Astrocyte (in vitro differentiated cells and primary cell): ENCODE measurements around the gene CRYGN. TPM values are rescaled to one million over a fixed set of nuclear protein-coding genes. Genes with fewer than 3 reads are reported as not detected.

Experiments used
- DNase-seq: peaks from one replicate; pipeline ENCODE4 v3.0.0-alpha.2; 2010; ENCODE audit warnings: low read depth
- FAIRE-seq: peaks from 2 replicates; lab custom pipeline; 2011; peaks lifted over from hg19 to GRCh38; lab: Jason Lieb, UNC
- H2AFZ ChIP-seq: 2 replicates; pipeline ENCODE4 v1.6.0; 2012; ENCODE audit warnings: low read depth, low read length, inconsistent platforms
- H3K27ac ChIP-seq: 2 replicates; pipeline ENCODE4 v1.5.1; 2011; ENCODE audit warnings: low read depth, low read length, inconsistent platforms
- H3K27me3 ChIP-seq: 2 replicates; pipeline ENCODE4 v1.6.0; 2011; ENCODE audit warnings: low read length, inconsistent platforms; ENCODE audit not compliant: insufficient read depth
- H3K36me3 ChIP-seq: 2 replicates; pipeline ENCODE4 v1.5.1; 2011; ENCODE audit warnings: low read length, inconsistent platforms; ENCODE audit not compliant: insufficient read depth
- H3K4me1 ChIP-seq: 2 replicates; pipeline ENCODE4 v1.5.1; 2011; ENCODE audit warnings: low read length, inconsistent platforms; ENCODE audit not compliant: insufficient read depth
- H3K4me2 ChIP-seq: 2 replicates; pipeline ENCODE4 v1.6.0; 2012; ENCODE audit warnings: low read length, inconsistent platforms
- H3K4me3 ChIP-seq: 2 replicates; pipeline ENCODE4 v1.5.1; 2011; ENCODE audit warnings: low read depth, mild to moderate bottlenecking, low read length, inconsistent platforms; ENCODE audit not compliant: insufficient read depth
- H3K79me2 ChIP-seq: 2 replicates; pipeline ENCODE4 v1.6.0; 2012; ENCODE audit warnings: mild to moderate bottlenecking, low read length, inconsistent platforms; ENCODE audit not compliant: insufficient read depth
- H3K9ac ChIP-seq: 2 replicates; pipeline ENCODE4 v1.6.0; 2012; ENCODE audit warnings: mild to moderate bottlenecking, low read length, inconsistent platforms
- H3K9me3 ChIP-seq: 2 replicates; pipeline ENCODE4 v1.5.1; 2012; ENCODE audit warnings: low read depth, mild to moderate bottlenecking, low read length, inconsistent platforms; ENCODE audit not compliant: insufficient read depth
- H4K20me1 ChIP-seq: 2 replicates; pipeline ENCODE4 v1.6.0; 2012; ENCODE audit warnings: low read length, inconsistent platforms; ENCODE audit not compliant: insufficient read depth
- H3K27ac Mint-ChIP-seq: one replicate; pipeline ENCODE4 v1.8.0; 2021; ENCODE audit warnings: mild to moderate bottlenecking, mixed read lengths; ENCODE audit not compliant: unreplicated experiment
- H3K27me3 Mint-ChIP-seq: one replicate; pipeline ENCODE4 v1.8.0; 2021; ENCODE audit warnings: low read depth, mixed read lengths; ENCODE audit not compliant: unreplicated experiment
- H3K36me3 Mint-ChIP-seq: one replicate; pipeline ENCODE4 v1.8.0; 2021; ENCODE audit warnings: low read depth, mixed read lengths; ENCODE audit not compliant: unreplicated experiment
- H3K4me1 Mint-ChIP-seq: one replicate; pipeline ENCODE4 v1.8.0; 2021; ENCODE audit warnings: low read depth, mixed read lengths; ENCODE audit not compliant: unreplicated experiment
- H3K4me3 Mint-ChIP-seq: one replicate; pipeline ENCODE4 v1.8.0; 2021; ENCODE audit warnings: mild to moderate bottlenecking, moderate library complexity, mixed read lengths; ENCODE audit not compliant: unreplicated experiment
- H3K9me3 Mint-ChIP-seq: one replicate; pipeline ENCODE4 v1.8.0; 2021; ENCODE audit warnings: mild to moderate bottlenecking, mixed read lengths; ENCODE audit not compliant: unreplicated experiment
- EZH2 ChIP-seq: IDR thresholded peaks from 2 replicates; pipeline ENCODE4 v1.6.1; 2012; ENCODE audit warnings: mild to moderate bottlenecking, low read length, inconsistent platforms; ENCODE audit not compliant: insufficient read depth
- total RNA-seq: library from RNA; stranded (reverse); gene quantifications from 2 replicates; pipeline ENCODE4 v1.2.1, GENCODE V29; 2021
- TF ChIP-seq, protein P1 (sequence below): IDR thresholded peaks from 2 replicates; pipeline ENCODE4 v1.5.1; 2011; ENCODE audit warnings: low read depth, mild to moderate bottlenecking, inconsistent platforms, low read length, moderate library complexity; ENCODE audit not compliant: insufficient read depth

The CRYGN gene
- total RNA-seq, 1 donor from 2014 or later = not detected

DNA sequence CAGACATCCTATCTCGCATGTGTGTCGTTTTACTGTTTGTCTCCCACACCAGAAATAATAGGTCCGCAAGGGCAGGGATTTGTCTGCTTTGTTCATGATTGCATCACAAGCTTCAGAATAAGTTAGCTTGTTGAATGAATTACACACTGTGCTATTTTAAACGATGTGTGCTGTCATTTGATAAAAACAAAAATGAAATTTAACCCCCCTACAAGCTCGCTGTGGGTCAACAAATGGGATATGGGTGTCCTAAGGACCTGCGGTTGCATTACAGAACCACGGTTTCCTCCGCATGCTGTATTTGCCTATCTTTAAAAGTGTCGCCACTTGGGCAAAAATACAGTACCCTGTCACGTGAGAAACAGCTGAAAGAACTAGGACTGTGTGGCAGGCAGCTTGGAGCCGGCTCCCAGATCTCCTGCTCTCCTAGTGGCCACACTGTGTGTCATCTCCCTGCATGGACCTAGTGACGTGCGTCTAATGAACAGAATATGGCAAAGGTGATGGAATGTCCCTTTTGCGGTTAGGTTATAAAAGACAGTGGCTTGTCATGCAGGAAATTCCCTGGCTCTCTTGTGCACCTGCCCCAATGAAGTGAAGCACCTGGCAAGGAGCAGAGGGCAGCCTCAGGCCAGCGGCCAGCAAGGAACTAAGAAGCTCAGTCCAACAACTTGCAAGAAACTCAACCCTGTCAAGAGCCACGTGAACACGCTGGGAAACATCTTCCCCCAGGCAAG lies 32.9 kb upstream of the CRYGN start:
- Histone ChIP-seq H3K36me3 (peaks cover 31% of the 10 kb centered on the region), H3K4me1 (peaks cover 16% of the 10 kb centered on the region), H4K20me1 (peaks cover 52% of the 10 kb centered on the region), H3K4me2 (peak overlapping the region; percentile 2), H3K79me2 (peaks cover 60% of the 10 kb centered on the region), H3K27me3 (no peaks in the 10 kb centered on the region), H3K9me3 (no peaks in the 10 kb centered on the region), H3K27ac (no peak overlapping the region), H3K9ac (peak overlapping the region; percentile 22), H2AFZ (no peak overlapping the region), H3K4me3 (no peak overlapping the region)
- Mint-ChIP-seq H3K4me1 (peaks cover 6% of the 10 kb centered on the region), H3K4me3 (no peak overlapping the region), H3K27me3 (no peaks in the 10 kb centered on the region), H3K36me3 (peaks cover 35% of the 10 kb centered on the region), H3K27ac (no peak overlapping the region), H3K9me3 (no peaks in the 10 kb centered on the region)
- FAIRE-seq (no peak), DNase-seq (peak; percentile 31)
- no peak for TF ChIP-seq EZH2
- TF ChIP-seq, protein P1, sequence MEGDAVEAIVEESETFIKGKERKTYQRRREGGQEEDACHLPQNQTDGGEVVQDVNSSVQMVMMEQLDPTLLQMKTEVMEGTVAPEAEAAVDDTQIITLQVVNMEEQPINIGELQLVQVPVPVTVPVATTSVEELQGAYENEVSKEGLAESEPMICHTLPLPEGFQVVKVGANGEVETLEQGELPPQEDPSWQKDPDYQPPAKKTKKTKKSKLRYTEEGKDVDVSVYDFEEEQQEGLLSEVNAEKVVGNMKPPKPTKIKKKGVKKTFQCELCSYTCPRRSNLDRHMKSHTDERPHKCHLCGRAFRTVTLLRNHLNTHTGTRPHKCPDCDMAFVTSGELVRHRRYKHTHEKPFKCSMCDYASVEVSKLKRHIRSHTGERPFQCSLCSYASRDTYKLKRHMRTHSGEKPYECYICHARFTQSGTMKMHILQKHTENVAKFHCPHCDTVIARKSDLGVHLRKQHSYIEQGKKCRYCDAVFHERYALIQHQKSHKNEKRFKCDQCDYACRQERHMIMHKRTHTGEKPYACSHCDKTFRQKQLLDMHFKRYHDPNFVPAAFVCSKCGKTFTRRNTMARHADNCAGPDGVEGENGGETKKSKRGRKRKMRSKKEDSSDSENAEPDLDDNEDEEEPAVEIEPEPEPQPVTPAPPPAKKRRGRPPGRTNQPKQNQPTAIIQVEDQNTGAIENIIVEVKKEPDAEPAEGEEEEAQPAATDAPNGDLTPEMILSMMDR = no peak

DNA sequence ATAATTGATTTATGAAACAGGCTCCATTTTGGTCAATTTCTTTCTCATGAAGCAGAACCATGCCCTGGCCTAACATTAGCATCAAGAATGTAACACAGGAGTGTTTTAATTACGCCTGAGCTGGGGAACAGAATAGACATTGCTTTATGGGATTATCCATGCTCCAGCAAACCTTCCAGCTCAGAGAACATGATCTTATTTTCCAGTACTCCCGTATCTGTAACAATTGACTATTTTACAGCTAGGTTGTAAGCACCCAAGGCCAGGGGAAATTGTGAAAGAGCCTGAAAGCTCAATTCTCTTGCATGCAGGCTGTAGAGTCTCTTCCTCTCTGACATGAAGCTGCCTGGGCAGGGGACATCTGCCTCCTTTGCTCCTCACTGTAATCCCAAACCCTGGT lies 30.8 kb upstream of the CRYGN start:
- Mint-ChIP-seq H3K36me3 (peaks cover 46% of the 10 kb centered on the region), H3K4me3 (no peak overlapping the region), H3K4me1 (peaks cover 7% of the 10 kb centered on the region), H3K27ac (no peak overlapping the region), H3K9me3 (no peaks in the 10 kb centered on the region), H3K27me3 (no peaks in the 10 kb centered on the region)
- TF ChIP-seq, protein P1 = no peak
- TF ChIP-seq EZH2 = no peak
- Histone ChIP-seq H3K36me3 (peaks cover 32% of the 10 kb centered on the region), H3K4me3 (no peak overlapping the region), H3K27ac (no peak overlapping the region), H3K4me2 (no peak overlapping the region), H3K79me2 (peaks cover 39% of the 10 kb centered on the region), H3K4me1 (peaks cover 16% of the 10 kb centered on the region), H3K27me3 (no peaks in the 10 kb centered on the region), H3K9me3 (no peaks in the 10 kb centered on the region), H2AFZ (no peak overlapping the region), H4K20me1 (peaks cover 41% of the 10 kb centered on the region), H3K9ac (no peak overlapping the region)
- no peak for FAIRE-seq
- DNase-seq = no peak

DNA sequence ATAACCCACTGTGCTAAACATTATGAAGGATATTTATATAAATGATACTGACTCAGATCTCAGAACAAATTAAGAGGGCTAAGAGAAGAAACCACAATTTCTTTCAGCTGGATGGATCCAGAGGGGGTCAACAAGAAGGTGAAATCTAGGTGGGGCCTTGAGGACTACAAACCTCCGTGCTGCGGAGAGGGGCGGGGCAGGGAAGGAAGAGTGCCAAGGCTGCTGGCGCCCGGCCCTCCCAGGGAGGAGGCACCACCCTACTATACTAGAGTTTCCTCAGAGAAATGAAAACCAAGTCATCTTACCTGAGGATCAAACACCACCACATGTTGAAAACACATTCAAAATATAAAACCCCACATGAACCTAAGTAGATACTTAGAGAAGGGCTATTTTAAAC lies 29.3 kb upstream of the CRYGN start:
- Mint-ChIP-seq H3K36me3 (peaks cover 58% of the 10 kb centered on the region), H3K9me3 (no peaks in the 10 kb centered on the region)

More for the DNA sequence above, 29.3 kb upstream of the CRYGN start:
- peaks cover 27% of the 10 kb centered on the region for H3K79me2 ChIP-seq
- H4K20me1 ChIP-seq = peaks cover 41% of the 10 kb centered on the region
- peaks cover 16% of the 10 kb centered on the region for H3K4me1 ChIP-seq
- peaks cover 44% of the 10 kb centered on the region for H3K36me3 ChIP-seq
- H3K27me3 ChIP-seq = no peaks in the 10 kb centered on the region
- H3K9me3 ChIP-seq = no peaks in the 10 kb centered on the region
- no peak for FAIRE-seq
- peaks cover 7% of the 10 kb centered on the region for H3K4me1 Mint-ChIP-seq
- H3K27ac ChIP-seq = no peak overlapping the region
- no peak overlapping the region for H3K4me2 ChIP-seq
- no peak overlapping the region for H3K4me3 Mint-ChIP-seq
- TF ChIP-seq, protein P1 = no peak
- no peak for TF ChIP-seq EZH2
- H3K9ac ChIP-seq = no peak overlapping the region
- H2AFZ ChIP-seq = no peak overlapping the region
- no peak overlapping the region for H3K4me3 ChIP-seq
- H3K27me3 Mint-ChIP-seq = no peaks in the 10 kb centered on the region
- DNase-seq = peak; percentile 29
- no peak overlapping the region for H3K27ac Mint-ChIP-seq
